WERI-Rb-1 (cell line): ENCODE results near the gene DUSP6.

Experiments
- DNase-seq: peaks from one replicate; pipeline ENCODE4 v3.0.0-alpha.2; 2020
- H3K27ac ChIP-seq: fragments of 250-450 bp; sonication (Bioruptor Pico); 2 replicates; pipeline ENCODE4 v1.5.1; 2020; ENCODE audit warnings: mild to moderate bottlenecking, moderate library complexity
- H3K27me3 ChIP-seq: fragments of 250-450 bp; sonication (Bioruptor Pico); 2 replicates; pipeline ENCODE4 v1.5.1; 2021; ENCODE audit warnings: mild to moderate bottlenecking, low read depth, moderate library complexity; ENCODE audit not compliant: insufficient read depth, severe bottlenecking
- H3K36me3 ChIP-seq: fragments of 250-450 bp; sonication (Bioruptor Pico); 2 replicates; pipeline ENCODE4 v1.5.1; 2020; ENCODE audit warnings: mild to moderate bottlenecking, moderate library complexity
- H3K4me3 ChIP-seq: 2 replicates; pipeline ENCODE4 v1.5.1; 2011; ENCODE audit warnings: low read depth, mild to moderate bottlenecking, control low read depth, low read length
- H3K9me3 ChIP-seq: fragments of 250-450 bp; sonication (Bioruptor Pico); 2 replicates; pipeline ENCODE4 v1.5.1; 2021; ENCODE audit warnings: mild to moderate bottlenecking, moderate library complexity; ENCODE audit not compliant: severe bottlenecking
- CTCF ChIP-seq: IDR thresholded peaks from 2 replicates; pipeline ENCODE4 v1.5.1; 2011; ENCODE audit warnings: low read depth, mild to moderate bottlenecking, control low read depth, inconsistent platforms, low read length

Gene DUSP6

GRCh38 chr12:89299931-89300330 is 52.4 kb downstream of the DUSP6 start:
- Histone ChIP-seq H3K36me3 (no peaks in the 10 kb centered on the region), H3K27ac (no peak overlapping the region), H3K27me3 (no peaks in the 10 kb centered on the region), H3K9me3 (no peaks in the 10 kb centered on the region), H3K4me3 (no peak overlapping the region)
- no peak for DNase-seq
- no peak for TF ChIP-seq CTCF

GRCh38 chr12:89299417-89299816 is 52.9 kb downstream of the DUSP6 start:
- Histone ChIP-seq H3K27ac (no peak overlapping the region), H3K27me3 (no peaks in the 10 kb centered on the region), H3K4me3 (no peak overlapping the region), H3K36me3 (no peaks in the 10 kb centered on the region), H3K9me3 (no peaks in the 10 kb centered on the region)
- no peak for DNase-seq
- no peak for TF ChIP-seq CTCF
